Activated naive CD4-positive, alpha-beta T cell treated with anti-CD3 and anti-CD28 coated beads, Interleukin-2, amount 50 U/mL, for 72 hours (primary cell): ENCODE results near the gene PLEKHH2. TPM values are rescaled to one million over a fixed set of nuclear protein-coding genes. Genes with fewer than 3 reads are reported as not detected.

Source experiments
- ATAC-seq, 2 donors: fragments of 150-1000 bp; cut with Tn5 transposase; 2 replicates each; pipeline ENCODE4 v1.10.0; 2021; ENCODE audit warnings: mild to moderate bottlenecking in 2 of 2, moderate library complexity in 2 of 2
- DNase-seq, 2 donors: peaks; one replicate each; pipeline ENCODE4 v3.0.0; 2021 to 2022; ENCODE audit warnings: low spot score in 2 of 2
- H3K27ac Mint-ChIP-seq, 2 donors: one replicate each; pipeline ENCODE4 v1.8.0; 2022; ENCODE audit warnings: mild to moderate bottlenecking in 2 of 2, mixed read lengths in 2 of 2
- H3K36me3 Mint-ChIP-seq, 2 donors: one replicate each; pipeline ENCODE4 v1.8.0; 2022; ENCODE audit warnings: mixed read lengths in 2 of 2
- H3K9me3 Mint-ChIP-seq, 2 donors: one replicate each; pipeline ENCODE4 v1.8.0; 2022; ENCODE audit warnings: mixed read lengths in 2 of 2
- total RNA-seq, 2 donors: library from RNA; stranded (reverse); gene quantifications; one replicate each; pipeline ENCODE4 v1.2.3, GENCODE V29; 2022

Gene PLEKHH2
- total RNA-seq, 2 donors from 2014 or later = 2.4 to 8.6 TPM

GRCh38 chr2:43810452-43810851 lies 173.4 kb downstream of the PLEKHH2 start:
- Mint-ChIP-seq H3K27ac (no peak overlapping the region), H3K36me3 (no peaks in the 10 kb centered on the region), H3K9me3 (no peaks in the 10 kb centered on the region)
- ATAC-seq (no peak), DNase-seq (no peak)

GRCh38 chr2:43810888-43811287 lies 173.8 kb downstream of the PLEKHH2 start:
- ATAC-seq (no peak), DNase-seq (no peak)
- Mint-ChIP-seq H3K27ac (no peak overlapping the region), H3K36me3 (no peaks in the 10 kb centered on the region), H3K9me3 (no peaks in the 10 kb centered on the region)

- H3K9me3 Mint-ChIP-seq = no peaks in the 10 kb centered on the region
- ATAC-seq = no peak
- H3K36me3 Mint-ChIP-seq = no peaks in the 10 kb centered on the region
- no peak overlapping the region for H3K27ac Mint-ChIP-seq
- DNase-seq = no peak
Observed at GRCh38 chr2:43812006-43812405, 174.9 kb downstream of the PLEKHH2 start.

GRCh38 chr2:43812947-43813346 lies 175.9 kb downstream of the PLEKHH2 start:
- no peak overlapping the region for H3K27ac Mint-ChIP-seq
- DNase-seq = no peak
- no peak for ATAC-seq
- H3K9me3 Mint-ChIP-seq = no peaks in the 10 kb centered on the region
- H3K36me3 Mint-ChIP-seq = no peaks in the 10 kb centered on the region

- DNase-seq (no peak), ATAC-seq (no peak)
- Mint-ChIP-seq H3K36me3 (no peaks in the 10 kb centered on the region), H3K27ac (no peak overlapping the region), H3K9me3 (no peaks in the 10 kb centered on the region)
Observed at GRCh38 chr2:43814711-43815110, 177.7 kb downstream of the PLEKHH2 start.

Other genes starting within 250 kb of the PLEKHH2 start
- 10 to 100 TPM; 19.3 to 33.5 TPM for gene THADA, start 41.2 kb upstream of the PLEKHH2 start, total RNA-seq
- under 1 TPM in 1 of 2 donors, not detected in 1; 0.21 TPM for gene C1GALT1C1L, start 39.2 kb downstream of the PLEKHH2 start, total RNA-seq
- 10 to 100 TPM in 1 of 2 donors, 1 to 10 TPM in 1; 5.2 to 19.6 TPM for gene DYNC2LI1, start 136.8 kb downstream of the PLEKHH2 start, total RNA-seq
- gene ABCG5, start 201.6 kb downstream of the PLEKHH2 start, total RNA-seq = not detected
- gene ABCG8, start 201.7 kb downstream of the PLEKHH2 start, total RNA-seq = not detected